Osteoblast (primary cell): Measurements from ENCODE around the gene ELAVL2. TPM values are rescaled to one million over a fixed set of nuclear protein-coding genes. Genes with fewer than 3 reads are reported as not detected.

Experiments used
- DNase-seq: peaks from one replicate; pipeline ENCODE4 v3.0.0; 2011; ENCODE audit warnings: low spot score, mixed read lengths; ENCODE audit not compliant: insufficient read length; ENCODE audit errors: missing footprints
- H2AFZ ChIP-seq: 2 replicates; pipeline ENCODE4 v1.6.0; 2011; ENCODE audit warnings: mild to moderate bottlenecking, low read length
- H3K27ac ChIP-seq: 2 replicates; pipeline ENCODE4 v1.5.1; 2011; ENCODE audit warnings: mild to moderate bottlenecking, low read depth, low read length, moderate library complexity
- H3K27me3 ChIP-seq: 2 replicates; pipeline ENCODE4 v1.6.0; 2012; ENCODE audit warnings: mild to moderate bottlenecking, control low read depth, inconsistent platforms, low read length, moderate library complexity; ENCODE audit not compliant: insufficient read depth
- H3K36me3 ChIP-seq: 2 replicates; pipeline ENCODE4 v1.5.1; 2011; ENCODE audit warnings: mild to moderate bottlenecking, low read length, control low read depth, moderate library complexity; ENCODE audit not compliant: insufficient read depth
- H3K4me1 ChIP-seq: 2 replicates; pipeline ENCODE4 v1.5.1; 2011; ENCODE audit warnings: mild to moderate bottlenecking, low read length, control low read depth, moderate library complexity; ENCODE audit not compliant: insufficient read depth
- H3K4me2 ChIP-seq: 2 replicates; pipeline ENCODE4 v1.6.0; 2011; ENCODE audit warnings: mild to moderate bottlenecking, low read length; ENCODE audit not compliant: insufficient read depth
- H3K4me3 ChIP-seq: fragments of 200-600 bp; sonication (generic); 3 replicates; pipeline ENCODE4 v1.5.1; 2012; ENCODE audit warnings: mild to moderate bottlenecking, low read length, inconsistent platforms; ENCODE audit not compliant: insufficient read depth
- H3K79me2 ChIP-seq: 2 replicates; pipeline ENCODE4 v1.6.0; 2012; ENCODE audit warnings: mild to moderate bottlenecking, low read length, control low read depth, inconsistent platforms; ENCODE audit not compliant: insufficient read depth
- H3K9me3 ChIP-seq: 2 replicates; pipeline ENCODE4 v1.5.1; 2011; ENCODE audit warnings: low read depth, low read length, control low read depth
- H4K20me1 ChIP-seq: 2 replicates; pipeline ENCODE4 v1.6.0; 2012; ENCODE audit warnings: mild to moderate bottlenecking, low read length, control low read depth; ENCODE audit not compliant: insufficient read depth
- total RNA-seq: library from RNA; depleted of rRNA; stranded (reverse); fragments of >200 nt; gene quantifications from 2 replicates; pipeline ENCODE4 v1.2.3, GENCODE V29; 2012
- TF ChIP-seq, protein P1 (sequence below): IDR thresholded peaks from 2 replicates; pipeline ENCODE4 v1.5.1; 2011; ENCODE audit warnings: mild to moderate bottlenecking, low read depth, low read length, moderate library complexity; ENCODE audit errors: extremely low read depth

The ELAVL2 gene
- total RNA-seq, 1 donor: 0.36 TPM

DNA sequence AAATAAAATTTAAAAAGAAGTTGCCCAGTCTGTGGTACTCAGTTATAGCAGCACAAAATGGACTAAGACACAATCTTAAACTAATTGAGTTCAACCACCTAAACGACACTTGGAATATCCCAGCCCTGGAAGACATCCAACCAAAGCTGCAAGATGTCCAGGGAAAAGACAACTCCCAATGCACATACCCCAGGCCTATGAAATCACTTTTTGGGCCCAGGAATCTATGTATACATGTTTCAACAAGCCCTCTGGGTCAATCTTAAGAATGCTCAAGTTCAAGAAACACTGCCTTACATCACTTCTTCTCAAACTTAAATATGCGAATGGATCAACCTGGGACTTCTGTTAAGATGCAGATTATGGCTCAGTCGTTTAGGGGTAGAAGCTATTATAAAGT lies 148.6 kb downstream of the ELAVL2 start:
- Histone ChIP-seq H3K79me2 (no peaks in the 10 kb centered on the region), H3K4me1 (no peaks in the 10 kb centered on the region), H2AFZ (no peak overlapping the region), H3K27me3 (no peaks in the 10 kb centered on the region), H3K27ac (no peak overlapping the region), H4K20me1 (no peaks in the 10 kb centered on the region), H3K36me3 (no peaks in the 10 kb centered on the region), H3K9me3 (no peaks in the 10 kb centered on the region), H3K4me2 (no peak overlapping the region), H3K4me3 (no peak overlapping the region)
- no peak for DNase-seq
- TF ChIP-seq, protein P1, sequence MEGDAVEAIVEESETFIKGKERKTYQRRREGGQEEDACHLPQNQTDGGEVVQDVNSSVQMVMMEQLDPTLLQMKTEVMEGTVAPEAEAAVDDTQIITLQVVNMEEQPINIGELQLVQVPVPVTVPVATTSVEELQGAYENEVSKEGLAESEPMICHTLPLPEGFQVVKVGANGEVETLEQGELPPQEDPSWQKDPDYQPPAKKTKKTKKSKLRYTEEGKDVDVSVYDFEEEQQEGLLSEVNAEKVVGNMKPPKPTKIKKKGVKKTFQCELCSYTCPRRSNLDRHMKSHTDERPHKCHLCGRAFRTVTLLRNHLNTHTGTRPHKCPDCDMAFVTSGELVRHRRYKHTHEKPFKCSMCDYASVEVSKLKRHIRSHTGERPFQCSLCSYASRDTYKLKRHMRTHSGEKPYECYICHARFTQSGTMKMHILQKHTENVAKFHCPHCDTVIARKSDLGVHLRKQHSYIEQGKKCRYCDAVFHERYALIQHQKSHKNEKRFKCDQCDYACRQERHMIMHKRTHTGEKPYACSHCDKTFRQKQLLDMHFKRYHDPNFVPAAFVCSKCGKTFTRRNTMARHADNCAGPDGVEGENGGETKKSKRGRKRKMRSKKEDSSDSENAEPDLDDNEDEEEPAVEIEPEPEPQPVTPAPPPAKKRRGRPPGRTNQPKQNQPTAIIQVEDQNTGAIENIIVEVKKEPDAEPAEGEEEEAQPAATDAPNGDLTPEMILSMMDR: no peak

GRCh38 chr9:23674016-23674585 lies 151.9 kb downstream of the ELAVL2 start:
- Histone ChIP-seq H4K20me1 (no peaks in the 10 kb centered on the region), H3K27ac (no peak overlapping the region), H3K36me3 (no peaks in the 10 kb centered on the region), H3K9me3 (no peaks in the 10 kb centered on the region), H3K79me2 (no peaks in the 10 kb centered on the region), H3K27me3 (no peaks in the 10 kb centered on the region), H3K4me3 (no peak overlapping the region), H3K4me1 (no peaks in the 10 kb centered on the region), H2AFZ (no peak overlapping the region), H3K4me2 (no peak overlapping the region)
- TF ChIP-seq, protein P1: no peak
- DNase-seq: no peak

DNA sequence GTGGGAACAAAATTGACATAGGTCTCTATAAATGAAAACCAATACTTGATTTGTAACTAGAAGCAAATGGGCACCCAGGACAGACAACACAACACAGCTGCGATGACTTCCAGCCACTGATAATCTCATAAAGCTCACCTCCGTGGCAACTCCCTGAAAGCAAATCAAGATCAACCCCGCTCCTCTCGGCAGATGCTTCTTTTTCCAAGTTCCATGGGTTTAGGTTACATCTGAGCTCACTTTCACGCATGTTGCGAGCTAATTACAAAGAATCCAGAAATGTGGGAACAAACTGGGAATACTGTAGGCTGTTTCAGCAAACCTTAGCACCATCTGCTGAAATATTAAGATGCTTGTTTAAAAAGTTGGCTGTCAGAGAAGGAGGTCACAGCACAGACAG lies 153.9 kb downstream of the ELAVL2 start:
- H3K79me2 ChIP-seq: no peaks in the 10 kb centered on the region

DNA sequence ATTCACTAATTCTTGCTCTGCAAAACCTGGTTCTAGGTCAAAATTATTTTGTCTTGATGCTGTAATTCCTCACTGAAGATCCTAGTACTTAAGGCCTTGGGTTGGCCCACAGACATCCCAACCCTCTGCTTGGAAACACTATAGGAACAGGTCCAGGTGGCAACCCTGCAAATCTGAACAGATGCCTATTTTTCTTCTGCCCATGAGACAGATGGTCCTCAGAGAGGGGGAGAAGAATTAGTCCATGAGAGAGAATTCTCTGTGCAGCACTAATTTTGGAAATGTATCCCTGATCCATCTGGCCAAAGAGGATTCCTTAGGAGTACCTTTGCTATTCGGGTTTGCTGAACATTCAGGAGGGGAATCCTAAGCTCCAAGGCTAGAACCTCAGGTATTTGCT lies 156.3 kb downstream of the ELAVL2 start:
- H3K4me3 ChIP-seq: no peak overlapping the region
- no peak for DNase-seq

More for the DNA sequence above, 153.9 kb downstream of the ELAVL2 start:
- Histone ChIP-seq H3K4me1 (no peaks in the 10 kb centered on the region), H3K36me3 (no peaks in the 10 kb centered on the region), H3K4me3 (no peak overlapping the region), H3K27ac (no peak overlapping the region), H3K27me3 (no peaks in the 10 kb centered on the region), H4K20me1 (no peaks in the 10 kb centered on the region), H2AFZ (no peak overlapping the region), H3K9me3 (no peaks in the 10 kb centered on the region), H3K4me2 (no peak overlapping the region)
- DNase-seq: no peak
- TF ChIP-seq, protein P1: no peak

More for the DNA sequence above, 156.3 kb downstream of the ELAVL2 start:
- H2AFZ ChIP-seq: no peak overlapping the region
- TF ChIP-seq, protein P1: no peak
- H3K4me1 ChIP-seq: no peaks in the 10 kb centered on the region
- no peaks in the 10 kb centered on the region for H3K36me3 ChIP-seq
- H3K9me3 ChIP-seq: no peaks in the 10 kb centered on the region
- no peaks in the 10 kb centered on the region for H3K27me3 ChIP-seq
- H3K4me2 ChIP-seq: no peak overlapping the region
- no peak overlapping the region for H3K27ac ChIP-seq
- H3K79me2 ChIP-seq: no peaks in the 10 kb centered on the region
- H4K20me1 ChIP-seq: no peaks in the 10 kb centered on the region
